ENCODE results near the gene EDN1.

The EDN1 gene

DNA sequence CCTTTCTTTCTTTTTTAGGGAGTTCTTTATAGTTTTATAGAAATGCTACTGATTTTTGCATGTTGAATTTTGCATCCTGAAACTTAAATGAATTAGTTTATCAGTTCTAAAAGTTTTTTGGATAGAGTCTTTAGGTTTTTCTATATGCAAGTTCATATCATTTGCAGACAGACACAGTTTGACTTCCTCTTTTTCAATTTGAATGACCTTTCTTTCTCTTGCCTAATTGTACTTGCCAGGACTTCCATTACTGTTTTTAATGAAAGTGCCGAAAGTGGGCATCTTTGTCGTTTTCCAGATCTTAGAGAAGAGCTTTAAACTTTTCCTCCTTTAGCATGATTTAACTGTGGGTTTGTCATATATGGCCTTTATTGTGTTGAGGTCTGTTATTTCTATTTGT lies 21.1 kb upstream of the EDN1 start:
- no peak for DNase-seq (ENCODE audit: low read depth, low spot score)

GRCh38 chr6:12270551-12271230 lies 19.5 kb upstream of the EDN1 start:
- DNase-seq (ENCODE audit: low read depth, low spot score) = no peak

- DNase-seq (ENCODE audit: low read depth, low spot score) = no peak
These were observed 18.6 kb upstream of the EDN1 start for GRCh38 chr6:12271594-12271993.

DNA sequence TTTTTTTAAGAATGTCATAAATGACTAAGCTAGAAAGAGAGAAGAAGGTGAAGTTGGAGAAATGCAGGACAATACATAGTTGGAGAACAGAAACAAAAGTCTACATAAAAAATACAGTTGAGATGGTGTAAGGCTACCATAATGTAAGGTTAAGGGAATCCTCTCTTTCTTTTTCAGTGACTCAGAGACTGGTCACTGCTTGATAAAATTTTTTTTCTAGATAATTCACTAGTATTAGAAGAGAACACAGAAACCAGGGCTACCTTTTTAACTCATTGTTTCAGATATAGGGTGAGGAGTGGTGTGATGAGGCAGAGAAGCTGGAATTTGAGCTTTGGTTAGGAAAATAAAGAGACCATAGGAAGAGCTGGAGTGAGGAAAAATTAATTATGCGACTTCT lies 18.2 kb upstream of the EDN1 start:
- no peak for DNase-seq (ENCODE audit: low read depth, low spot score)

GRCh38 chr6:12275107-12275506 lies 15.1 kb upstream of the EDN1 start:
- no peak for DNase-seq (ENCODE audit: low read depth, low spot score)

DNA sequence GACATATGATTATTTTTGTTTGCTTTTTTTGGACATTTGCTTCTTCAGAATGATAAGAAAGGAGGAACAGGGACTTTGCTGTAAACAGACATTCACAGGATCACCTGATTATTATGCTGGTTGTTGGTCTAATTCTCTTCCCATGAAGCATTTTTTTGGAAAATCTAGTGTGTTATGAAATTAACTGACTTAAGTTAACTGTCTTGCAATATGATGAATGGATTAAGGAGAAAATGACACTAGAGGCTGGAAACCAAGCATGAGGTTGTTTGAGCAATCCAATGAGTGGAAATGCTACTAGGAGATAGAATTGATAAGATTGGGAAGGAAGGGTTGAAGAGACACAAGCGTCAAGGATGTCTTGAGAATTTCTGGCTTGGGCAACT lies 13.2 kb upstream of the EDN1 start:
- DNase-seq (ENCODE audit: low read depth, low spot score) = no peak

GRCh38 chr6:12277386-12277785 lies 12.8 kb upstream of the EDN1 start:
- no peak for DNase-seq (ENCODE audit: low read depth, low spot score)

- DNase-seq (ENCODE audit: low read depth, low spot score) = no peak
These were observed 11.2 kb upstream of the EDN1 start for GRCh38 chr6:12278915-12279314.

DNA sequence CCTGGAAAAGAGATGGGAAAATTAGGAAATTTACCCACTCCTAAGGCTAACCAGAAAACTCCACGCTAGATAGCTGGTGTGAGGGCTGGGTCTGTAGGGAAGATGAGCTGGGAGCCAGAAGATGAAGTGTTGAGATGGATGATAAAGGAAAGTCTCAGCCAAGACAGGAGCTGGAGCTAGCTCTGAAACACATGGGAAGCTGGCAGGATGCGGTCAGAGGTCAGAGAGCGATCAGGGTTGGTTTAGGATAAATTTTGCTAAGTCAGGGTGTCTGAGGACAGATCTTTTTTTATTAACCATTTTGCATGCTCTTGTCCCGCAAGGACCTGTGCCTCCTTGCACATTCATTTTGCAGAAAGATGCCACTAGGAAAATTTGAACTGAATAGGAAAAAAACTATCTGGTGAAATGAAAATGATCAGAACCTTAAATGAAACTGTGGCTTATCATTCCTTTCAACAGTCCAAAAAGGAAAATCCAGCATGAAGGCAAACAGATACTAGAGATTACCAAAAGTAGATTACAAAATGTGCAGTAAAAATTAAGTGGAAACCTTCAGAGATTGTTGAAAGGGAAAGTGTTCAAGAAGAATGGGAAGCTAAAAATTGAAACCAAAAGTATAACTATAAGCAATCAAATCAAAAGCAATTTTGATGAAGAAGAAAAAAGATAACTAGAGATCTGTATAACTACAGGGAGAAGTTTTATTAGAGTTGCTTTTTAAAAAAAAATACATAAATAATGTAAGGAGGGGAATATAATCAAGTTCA lies 10.7 kb upstream of the EDN1 start:
- DNase-seq (ENCODE audit: low read depth, low spot score) = no peak

DNA sequence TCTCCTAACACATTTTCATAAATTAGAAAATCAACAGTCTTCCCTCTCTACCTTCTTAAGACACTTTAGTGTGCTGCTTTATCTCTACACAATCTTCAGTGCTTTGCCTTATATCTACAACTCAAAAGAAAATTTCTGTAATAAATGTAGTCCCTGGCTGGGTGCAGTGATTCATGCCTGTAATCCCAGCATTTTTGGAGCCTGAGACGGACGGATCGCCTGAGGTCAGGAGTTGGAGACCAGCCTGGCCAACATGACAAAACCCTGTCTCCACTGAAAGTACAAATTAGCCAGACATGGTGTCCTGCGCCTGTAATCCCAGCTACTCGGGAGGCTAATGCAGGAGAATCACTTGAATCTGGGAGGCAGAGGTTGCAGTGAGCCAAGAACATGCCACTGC lies 9.7 kb upstream of the EDN1 start:
- DNase-seq (ENCODE audit: low read depth, low spot score) = no peak

GRCh38 chr6:12280902-12281301 lies 9.3 kb upstream of the EDN1 start:
- no peak for DNase-seq (ENCODE audit: low read depth, low spot score)

- no peak for DNase-seq (ENCODE audit: low read depth, low spot score)
These were observed 6.3 kb upstream of the EDN1 start for GRCh38 chr6:12283904-12284303.

DNA sequence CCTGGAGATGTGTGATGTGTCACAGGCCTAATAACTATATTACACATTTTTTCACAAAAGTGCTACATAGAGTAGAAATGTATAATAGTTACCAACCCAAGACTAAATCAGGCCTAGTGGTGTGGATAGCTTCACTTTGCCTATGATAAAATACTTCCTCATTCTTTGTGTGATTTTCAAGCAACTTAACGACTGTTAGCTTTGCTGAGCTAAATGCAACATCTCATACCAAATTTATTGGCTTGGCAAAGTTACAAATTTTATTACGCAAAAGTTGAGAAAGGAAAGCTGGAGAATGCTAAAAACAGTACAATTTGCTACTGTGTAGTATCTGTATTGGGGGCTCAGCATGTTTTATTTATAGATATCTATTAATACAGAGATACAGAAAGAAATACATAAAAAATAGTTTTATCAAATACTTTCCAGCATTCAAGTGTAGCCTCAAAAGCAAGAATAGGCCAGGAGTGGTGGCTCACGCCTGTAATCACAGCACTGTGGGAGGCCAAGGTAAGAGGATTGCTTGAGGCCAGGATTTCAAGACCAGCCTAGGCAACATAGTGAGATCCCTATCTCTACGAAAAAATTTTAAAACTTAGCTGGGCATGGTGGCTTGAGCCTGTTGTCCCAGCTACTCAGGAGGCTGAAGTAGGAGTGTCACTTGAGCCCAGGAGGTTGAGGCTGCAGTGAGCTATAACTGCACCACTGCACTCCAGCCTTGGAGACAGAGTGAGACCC lies 3.6 kb upstream of the EDN1 start:
- no peak for DNase-seq (ENCODE audit: low read depth, low spot score)

- DNase-seq (ENCODE audit: low read depth, low spot score) = no peak
These were observed 1.9 kb upstream of the EDN1 start for GRCh38 chr6:12288211-12288618.

GRCh38 chr6:12288914-12289313 lies 1.2 kb upstream of the EDN1 start:
- DNase-seq (ENCODE audit: low read depth, low spot score) = no peak

DNA sequence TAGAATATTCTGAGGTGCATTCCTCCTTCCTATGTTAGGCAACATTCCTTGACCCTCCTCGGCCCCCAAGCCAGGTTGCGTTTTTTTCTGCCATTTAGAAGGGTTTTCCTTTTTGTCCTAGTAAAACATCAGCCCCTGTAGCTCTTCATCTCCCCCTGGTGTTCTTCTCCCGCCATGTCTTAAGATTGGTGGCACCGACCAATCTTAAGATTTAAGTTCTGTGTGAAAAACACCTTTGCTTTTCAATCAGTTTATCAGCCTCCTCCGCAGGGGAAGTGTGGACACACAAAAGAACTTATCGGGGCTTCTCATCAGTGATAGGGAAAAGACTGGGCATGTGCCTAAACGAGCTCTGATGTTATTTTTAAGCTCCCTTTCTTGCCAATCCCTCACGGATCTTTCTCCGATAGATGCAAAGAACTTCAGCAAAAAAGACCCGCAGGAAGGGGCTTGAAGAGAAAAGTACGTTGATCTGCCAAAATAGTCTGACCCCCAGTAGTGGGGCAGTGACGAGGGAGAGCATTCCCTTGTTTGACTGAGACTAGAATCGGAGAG lies 719 bp upstream of the EDN1 start:
- DNase-seq (ENCODE audit: low read depth, low spot score) = no peak

- no peak for DNase-seq (ENCODE audit: low read depth, low spot score)
These were observed 1.1 kb downstream of the EDN1 start for GRCh38 chr6:12291071-12291838.

DNA sequence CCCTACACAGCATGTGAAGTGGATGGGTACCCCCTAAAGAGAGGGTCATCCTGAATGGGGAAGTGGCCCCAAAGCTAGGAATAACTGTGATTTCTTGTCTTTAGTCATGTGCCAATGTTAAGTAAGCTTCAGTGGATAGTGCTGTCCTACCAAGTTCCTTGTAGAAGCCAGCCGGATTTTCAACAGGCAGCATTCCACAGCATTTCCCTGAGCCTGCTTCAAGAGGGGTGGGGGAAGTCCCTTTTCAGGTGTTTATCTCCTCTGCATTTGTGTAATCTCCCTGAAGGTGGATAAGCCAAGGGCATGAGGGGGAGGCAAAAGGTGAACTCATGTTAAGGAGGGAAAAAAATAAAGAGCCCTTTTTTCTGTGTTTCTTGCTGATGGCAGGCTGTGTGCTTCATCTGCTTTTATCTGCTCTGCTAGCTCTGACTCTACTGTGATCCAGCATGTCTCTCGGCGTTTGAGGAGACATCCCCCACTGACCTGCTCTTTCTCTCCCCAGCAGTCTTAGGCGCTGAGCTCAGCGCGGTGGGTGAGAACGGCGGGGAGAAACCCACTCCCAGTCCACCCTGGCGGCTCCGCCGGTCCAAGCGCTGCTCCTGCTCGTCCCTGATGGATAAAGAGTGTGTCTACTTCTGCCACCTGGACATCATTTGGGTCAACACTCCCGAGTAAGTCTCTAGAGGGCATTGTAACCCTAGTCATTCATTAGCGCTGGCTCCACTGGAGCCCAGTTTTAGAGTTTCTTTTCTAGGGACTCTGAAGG lies 1.9 kb downstream of the EDN1 start:
- DNase-seq (ENCODE audit: low read depth, low spot score) = no peak

- DNase-seq (ENCODE audit: low read depth, low spot score) = no peak
These were observed 3.2 kb downstream of the EDN1 start for GRCh38 chr6:12293235-12293930.

Data from activated naive CD8-positive, alpha-beta T cell treated with anti-CD3 and anti-CD28 coated beads, Interleukin-2, amount 50 U/mL, for 16 hours (primary cell).